ENCODE data around the gene SLC12A6. TPM values are rescaled to one million over a fixed set of nuclear protein-coding genes. Genes with fewer than 3 reads are reported as not detected.

The SLC12A6 gene
- total and polyA plus RNA-seq, 2 of the 13 experiments (the other 11 are each of a cell fraction or from before 2014, with no cell fraction given): 15.2 to 30.1 TPM

DNA sequence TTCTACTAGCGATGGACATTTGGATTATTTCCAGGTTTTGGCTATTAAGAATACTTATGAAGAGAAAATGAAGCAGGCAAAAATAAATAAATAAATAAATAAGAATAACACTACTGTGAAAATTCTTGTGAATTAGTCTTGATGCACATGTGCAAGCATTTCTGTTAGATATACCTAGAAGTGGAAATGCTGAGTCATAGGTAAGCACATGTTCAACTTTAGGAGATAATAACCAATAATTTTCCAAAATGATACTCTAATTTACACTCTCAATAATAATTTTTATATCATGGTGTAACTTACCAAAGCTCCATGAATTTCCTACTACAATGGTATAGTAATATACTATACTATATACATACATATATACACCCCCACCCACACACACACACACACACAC lies 89.4 kb downstream of the SLC12A6 start:
- ChIA-PET POLR2A (no interaction called here), CTCF (ENCODE audit: low intra/inter-chr PET ratio, low total read pairs) (no interaction called here)
- ATAC-seq: no peak
- no peak overlapping the region for H2AFZ ChIP-seq (ENCODE audit: low read length)
- peaks cover 10 to 37% of the 10 kb centered on the region in 2 experiments for H3K36me3 ChIP-seq (replicated peaks in 1 of 2; ENCODE audit: control insufficient read depth in 1 of 2, insufficient read depth in 2 of 2, low read length in 2 of 2)
- no peaks in the 10 kb centered on the region for H4K20me1 ChIP-seq (ENCODE audit: insufficient read depth, low read length)
- H3K4me2 ChIP-seq (ENCODE audit: low read depth, low read length): no peak overlapping the region
- no TSS peak for BruUV-seq (replicated peaks)
- 95% methylated on average over 1 of the region's 1 CpG for WGBS (ENCODE audit: low lambda C conversion rate)
- DNase-seq (ENCODE audit: low spot score): no peak
- no peak overlapping the region for H3K9ac ChIP-seq (ENCODE audit: insufficient read depth, low read depth, low read length)
- in situ Hi-C loops (cut with HindIII; ENCODE audit: extremely low pct_ligation_motif_present, low pct_unique_long_range_greater_than_20kb): loop anchor here (25.0 kb wide), 1 partner anchor 339 kb away; the partner anchor contains the start of gene GOLGA8B
- H3K4me1 ChIP-seq (ENCODE audit: insufficient read depth, low read length): no peaks in the 10 kb centered on the region
- intact Hi-C loops (cut with micrococcal nuclease; ENCODE audit: unreplicated experiment): no loop called here
- H3K27ac ChIP-seq (ENCODE audit: extremely low read length, insufficient read depth, low read length): no peak overlapping the region
- H3K79me2 ChIP-seq (ENCODE audit: insufficient read depth, low read length): no peaks in the 10 kb centered on the region
- no peaks in the 10 kb centered on the region; a peak in 1 of 5 replicates for H3K27me3 ChIP-seq (ENCODE audit: control insufficient read depth in 1 of 2, insufficient read depth in 2 of 2, low read length in 2 of 2)
- H3K9me3 ChIP-seq (ENCODE audit: low read length): no peaks in the 10 kb centered on the region
- TF ChIP-seq, protein P1, sequence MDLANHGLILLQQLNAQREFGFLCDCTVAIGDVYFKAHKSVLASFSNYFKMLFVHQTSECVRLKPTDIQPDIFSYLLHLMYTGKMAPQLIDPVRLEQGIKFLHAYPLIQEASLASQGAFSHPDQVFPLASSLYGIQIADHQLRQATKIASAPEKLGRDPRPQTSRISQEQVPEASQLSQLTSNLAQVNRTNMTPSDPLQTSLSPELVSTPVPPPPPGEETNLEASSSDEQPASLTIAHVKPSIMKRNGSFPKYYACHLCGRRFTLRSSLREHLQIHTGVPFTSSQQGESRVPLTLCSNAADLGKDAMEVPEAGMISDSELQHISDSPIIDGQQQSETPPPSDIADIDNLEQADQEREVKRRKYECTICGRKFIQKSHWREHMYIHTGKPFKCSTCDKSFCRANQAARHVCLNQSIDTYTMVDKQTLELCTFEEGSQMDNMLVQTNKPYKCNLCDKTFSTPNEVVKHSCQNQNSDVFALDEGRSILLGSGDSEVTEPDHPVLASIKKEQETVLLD (CRISPR knock-in tag; IDR thresholded peaks at IDR 0.05; ENCODE audit: low read depth): no peak
- TF ChIP-seq, protein P2, sequence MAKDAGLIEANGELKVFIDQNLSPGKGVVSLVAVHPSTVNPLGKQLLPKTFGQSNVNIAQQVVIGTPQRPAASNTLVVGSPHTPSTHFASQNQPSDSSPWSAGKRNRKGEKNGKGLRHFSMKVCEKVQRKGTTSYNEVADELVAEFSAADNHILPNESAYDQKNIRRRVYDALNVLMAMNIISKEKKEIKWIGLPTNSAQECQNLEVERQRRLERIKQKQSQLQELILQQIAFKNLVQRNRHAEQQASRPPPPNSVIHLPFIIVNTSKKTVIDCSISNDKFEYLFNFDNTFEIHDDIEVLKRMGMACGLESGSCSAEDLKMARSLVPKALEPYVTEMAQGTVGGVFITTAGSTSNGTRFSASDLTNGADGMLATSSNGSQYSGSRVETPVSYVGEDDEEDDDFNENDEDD (CRISPR knock-in tag; IDR thresholded peaks at IDR 0.05; ENCODE audit: borderline replicate concordance): no peak
- TF ChIP-seq MAFK (conservative IDR thresholded peaks at IDR 0.05 in 1 of 2, IDR thresholded peaks at IDR 0.05 in 1 of 2; ENCODE audit: low read length in 2 of 2) (peak; percentile 22 to 54; a peak in 2 of 4 replicates), NFE2L2 (IDR thresholded peaks at IDR 0.05; ENCODE audit: low read length) (peak; percentile 82), AKAP8 (CRISPR knock-in tag; IDR thresholded peaks at IDR 0.05) (no peak), ZIK1 (CRISPR knock-in tag; IDR thresholded peaks at IDR 0.05; ENCODE audit: borderline replicate concordance, low read depth) (no peak)
- no peak for FAIRE-seq
- H3K4me3 ChIP-seq (replicated peaks in 1 of 3; ENCODE audit: insufficient read depth in 1 of 3, low read depth in 2 of 3, low read length in 3 of 3): no peak overlapping the region

All from HepG2 (cell line).